GM18508 (cell line): Measurements from ENCODE around the gene PIK3R3.

Experiments
- ATAC-seq: cut with Tn5 transposase; IDR thresholded peaks from one replicate; pipeline ENCODE4 v1.9.1; 2021; ENCODE audit warnings: moderate number of reproducible peaks; ENCODE audit not compliant: insufficient read depth, unreplicated experiment

PIK3R3 gene

GRCh38 chr1:46132529-46133180, at the start of gene PIK3R3:
Gene PIK3R3 (minus strand): TSS chr1:46132629. CDS start chr1:46131952, 677 bp downstream.
- ATAC-seq, result peak; percentile 67

GRCh38 chr1:46181343-46182260, 49.2 kb upstream of the PIK3R3 start:
- ATAC-seq, result no peak

- ATAC-seq, result no peak
Observed at GRCh38 chr1:46180082-46180616, 47.7 kb upstream of the PIK3R3 start.

GRCh38 chr1:46179138-46180081, 47.0 kb upstream of the PIK3R3 start:
- no peak for ATAC-seq

- ATAC-seq, result no peak
Observed at GRCh38 chr1:46176211-46176865, 43.9 kb upstream of the PIK3R3 start, which contains the start of gene P3R3URF. Gene P3R3URF (minus strand): TSS chr1:46176488. CDS start chr1:46176471, 17 bp downstream.

- no peak for ATAC-seq
Observed at GRCh38 chr1:46175243-46175642, 42.8 kb upstream of the PIK3R3 start.

DNA sequence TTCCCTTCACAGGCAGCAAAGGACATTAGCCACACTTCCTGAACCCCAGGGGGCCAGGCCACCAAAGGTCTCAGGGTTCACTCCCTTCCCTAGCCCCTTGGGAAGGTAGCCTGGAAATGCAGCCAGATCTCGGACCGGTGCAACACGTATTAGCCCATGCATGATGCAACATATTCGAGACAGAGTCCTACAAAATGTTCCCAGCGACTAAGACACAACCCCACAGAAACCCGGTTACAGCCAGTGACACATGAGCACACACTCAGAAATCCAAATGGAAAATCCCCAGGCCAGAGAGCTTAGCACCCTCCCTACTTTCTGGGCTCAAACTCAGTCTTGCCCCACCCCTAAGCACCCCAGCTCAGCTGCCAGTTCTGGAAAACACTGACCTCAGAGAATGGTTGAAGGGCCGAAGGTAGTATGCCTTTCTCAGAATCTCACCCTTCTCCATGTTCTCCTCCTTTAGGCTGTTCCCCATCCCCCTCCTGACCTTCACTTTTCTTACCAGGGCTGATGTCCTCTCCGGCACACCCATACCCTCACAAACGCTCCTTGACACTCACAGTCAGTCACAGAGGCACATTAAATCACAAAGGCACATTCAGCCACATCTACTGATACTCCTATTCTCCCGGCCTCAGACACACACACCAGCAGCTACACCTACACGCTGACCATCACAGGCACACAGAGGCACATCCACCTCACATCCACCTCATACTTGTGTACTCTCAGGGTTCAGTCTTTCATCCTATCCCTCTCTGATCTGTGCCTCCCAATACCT, 42.2 kb upstream of the PIK3R3 start, which contains the start of gene TSPAN1:
Gene TSPAN1 (plus strand): TSS at position 640 of the 784 bp plus-strand sequence. CDS start 6,021 bp downstream, outside the sequence.
- no peak for ATAC-seq

DNA sequence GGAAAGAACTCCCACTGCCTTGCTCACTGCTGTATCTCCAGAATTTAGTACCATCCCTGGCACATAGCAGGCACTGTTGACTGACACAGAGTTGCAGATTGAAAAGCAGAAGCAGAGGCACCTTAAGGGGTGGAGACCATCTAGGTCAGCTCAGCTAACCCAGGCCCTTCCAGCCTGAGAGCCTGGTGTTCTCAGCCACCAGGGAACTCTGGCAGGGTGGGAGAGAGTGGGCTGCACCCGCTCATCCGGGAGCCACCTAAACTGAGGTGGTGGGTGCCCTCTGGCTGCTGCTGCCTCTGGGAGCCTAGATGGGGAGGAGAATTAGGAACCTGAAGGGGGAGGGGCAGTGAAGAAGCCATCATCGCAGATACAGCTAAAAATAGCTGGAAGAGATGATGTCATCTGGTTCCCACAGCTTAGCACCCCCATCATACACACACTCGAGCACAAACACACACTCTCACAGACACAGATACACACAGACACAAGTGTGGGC, 41.0 kb upstream of the PIK3R3 start:
- no peak for ATAC-seq

DNA sequence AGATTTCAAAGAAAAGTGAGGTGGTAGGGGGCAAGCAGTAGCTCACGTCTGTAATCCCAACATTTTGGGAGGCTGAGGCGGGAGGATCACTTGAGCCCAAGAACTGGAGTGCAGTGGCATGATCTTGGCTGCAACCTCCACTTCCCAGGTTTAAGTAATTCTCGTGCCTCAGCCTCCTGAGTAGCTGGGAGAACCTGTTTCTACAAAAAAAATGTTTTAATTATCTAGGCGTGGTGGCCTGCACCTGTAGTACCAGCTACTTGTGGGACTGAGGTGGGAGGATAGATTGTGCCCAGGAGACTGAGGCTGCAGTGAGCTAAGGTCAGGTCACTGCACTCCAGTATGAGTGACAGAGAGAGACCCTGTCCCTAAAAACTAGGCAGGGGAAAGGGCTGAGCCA, 39.9 kb upstream of the PIK3R3 start:
- no peak for ATAC-seq

GRCh38 chr1:46171871-46172270, 39.4 kb upstream of the PIK3R3 start:
- no peak for ATAC-seq

- no peak for ATAC-seq
Observed at GRCh38 chr1:46171351-46171750, 38.9 kb upstream of the PIK3R3 start.

DNA sequence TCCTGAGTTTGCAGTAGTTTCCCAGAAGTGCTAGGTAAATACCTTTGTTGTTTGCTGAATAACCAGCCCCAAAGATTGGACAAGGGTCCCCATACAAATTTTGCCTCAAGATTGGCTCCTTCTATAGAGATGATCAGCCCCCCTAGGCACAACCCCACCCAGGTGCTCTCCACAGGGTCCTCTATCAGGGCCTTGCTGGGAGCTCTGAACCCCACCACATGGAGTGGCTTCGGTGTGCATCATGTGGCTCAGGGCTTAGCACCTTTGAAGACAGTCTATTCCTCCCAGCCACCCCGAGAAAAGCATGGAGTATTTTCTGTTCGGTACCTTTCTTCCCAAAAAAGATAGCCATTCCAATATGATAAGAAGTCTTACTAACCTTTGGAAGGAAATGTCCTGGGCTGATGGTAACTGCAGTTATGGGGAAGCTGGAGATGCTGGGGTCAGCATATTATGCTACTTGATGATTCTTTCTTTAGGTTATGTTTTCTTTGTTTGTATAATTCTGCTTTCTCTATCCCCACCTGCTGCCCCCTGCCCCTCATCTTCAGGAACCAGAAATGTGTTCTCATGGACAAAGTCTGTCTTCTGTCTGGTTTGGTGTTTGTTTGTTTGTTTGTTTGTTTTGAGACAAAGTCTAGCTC, 37.5 kb upstream of the PIK3R3 start:
- no peak for ATAC-seq

DNA sequence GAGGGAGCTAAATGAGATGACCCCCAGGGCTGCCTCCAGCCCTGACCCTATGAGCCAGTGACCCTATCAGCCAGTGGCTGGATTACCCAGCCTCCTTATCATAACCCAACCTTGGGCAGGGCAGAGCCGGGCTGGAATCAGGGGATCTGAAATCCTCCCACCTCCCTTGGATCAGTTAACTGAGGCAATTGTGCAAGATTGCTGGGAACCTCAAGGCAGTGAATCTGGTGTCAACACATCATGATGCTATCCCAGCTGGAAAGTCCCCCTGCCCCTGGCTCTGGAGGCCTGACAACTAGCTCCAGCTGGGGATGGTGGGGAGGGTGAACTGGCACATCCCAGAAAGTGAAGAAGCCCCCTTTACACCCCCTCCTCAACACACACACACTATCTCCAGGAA, 36.0 kb upstream of the PIK3R3 start:
- no peak for ATAC-seq

DNA sequence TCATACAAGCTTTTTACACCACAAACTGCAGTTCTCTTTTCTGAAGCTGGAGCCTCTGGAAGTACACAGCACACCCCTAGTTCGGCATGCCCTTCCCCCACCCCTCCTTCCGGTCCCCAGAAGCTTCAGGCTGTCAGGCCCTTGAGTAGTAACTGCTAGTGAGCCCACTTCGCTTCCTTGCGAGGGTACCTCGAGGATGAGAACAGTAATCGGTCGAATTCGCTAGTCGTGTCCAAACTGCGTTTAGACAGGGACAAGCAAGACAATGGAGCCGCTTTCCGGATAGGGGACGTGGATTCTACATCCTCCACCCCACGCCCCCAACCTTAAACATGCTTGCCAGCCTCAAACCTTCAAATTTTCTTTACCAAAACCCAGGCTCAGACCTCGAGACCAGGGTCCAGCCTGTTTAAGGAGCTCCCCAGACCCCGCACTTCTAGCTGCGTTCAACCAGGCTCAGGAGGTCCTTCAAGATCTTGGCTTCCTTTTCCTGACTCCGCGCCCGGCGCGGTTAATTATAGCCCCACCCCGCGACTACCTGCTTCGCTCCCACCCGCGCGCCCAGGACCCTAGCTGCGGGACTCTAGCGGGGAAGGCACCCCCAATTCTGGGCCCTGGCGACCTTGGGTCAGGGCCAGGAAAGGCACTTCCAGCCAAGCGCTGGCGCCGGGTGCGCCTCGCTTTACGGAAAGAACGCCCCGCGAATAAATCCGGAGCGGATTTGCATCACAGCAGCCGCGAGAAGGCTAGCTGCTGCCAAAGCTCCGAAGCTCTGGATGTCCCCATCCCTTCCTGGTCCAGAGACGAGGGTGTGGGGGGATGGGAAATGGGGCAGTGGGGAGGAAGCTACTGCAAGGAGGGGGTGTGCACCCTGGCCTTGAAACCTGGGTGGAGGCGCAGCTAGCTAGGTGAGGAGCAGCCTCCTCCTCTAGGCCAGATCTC, 34.4 kb upstream of the PIK3R3 start:
- ATAC-seq, result no peak

- ATAC-seq, result no peak
Observed at GRCh38 chr1:46160212-46160611, 27.8 kb upstream of the PIK3R3 start.

DNA sequence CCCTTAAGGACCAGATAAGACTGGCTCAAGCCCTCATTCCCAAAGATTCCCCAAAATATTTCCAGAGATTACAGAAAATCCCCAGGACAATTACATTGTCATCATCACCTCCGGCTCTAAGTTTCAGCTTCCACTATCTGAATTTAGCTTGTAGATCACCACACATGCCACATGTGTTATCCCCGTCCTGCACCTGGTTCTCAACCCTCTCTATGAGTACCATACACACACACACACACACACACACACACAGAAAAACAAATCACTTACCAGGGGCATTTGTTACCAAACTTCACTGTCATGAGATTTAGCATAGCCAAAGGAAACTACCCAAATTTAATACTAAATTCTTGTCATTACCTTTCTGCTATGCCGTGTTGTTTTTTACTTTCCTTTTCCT, 27.1 kb upstream of the PIK3R3 start:
- ATAC-seq, result no peak
